GM15510 (cell line): ENCODE results near the gene RFX8.

Experiments
- POLR2A ChIP-seq: IDR thresholded peaks from 3 replicates; pipeline ENCODE4 v1.6.1; 2011; ENCODE audit warnings: borderline replicate concordance; ENCODE audit not compliant: insufficient read length; ENCODE audit errors: extremely low read depth

RFX8 gene

DNA sequence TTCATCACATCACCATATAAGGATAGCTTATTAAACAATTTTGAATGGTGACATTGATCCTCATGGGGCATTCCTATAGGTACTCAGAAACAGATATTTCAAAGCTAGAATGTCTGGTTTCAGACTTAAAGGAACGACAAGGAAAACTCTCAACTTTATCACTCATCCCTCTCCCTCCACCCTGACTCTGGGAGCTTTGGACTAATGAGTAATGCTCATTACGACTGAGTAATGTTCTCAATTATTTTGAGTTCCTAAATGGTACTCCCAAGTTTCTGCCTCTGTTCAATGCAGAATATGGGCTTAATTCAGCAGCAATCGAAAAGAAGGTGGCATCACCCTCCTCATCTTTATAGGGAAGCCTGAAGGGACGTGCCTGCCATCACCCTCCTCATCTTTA is 43.4 kb downstream of the RFX8 start:
- TF ChIP-seq POLR2A: no peak

GRCh38 chr2:101430156-101430555 is 44.8 kb downstream of the RFX8 start:
- no peak for TF ChIP-seq POLR2A

DNA sequence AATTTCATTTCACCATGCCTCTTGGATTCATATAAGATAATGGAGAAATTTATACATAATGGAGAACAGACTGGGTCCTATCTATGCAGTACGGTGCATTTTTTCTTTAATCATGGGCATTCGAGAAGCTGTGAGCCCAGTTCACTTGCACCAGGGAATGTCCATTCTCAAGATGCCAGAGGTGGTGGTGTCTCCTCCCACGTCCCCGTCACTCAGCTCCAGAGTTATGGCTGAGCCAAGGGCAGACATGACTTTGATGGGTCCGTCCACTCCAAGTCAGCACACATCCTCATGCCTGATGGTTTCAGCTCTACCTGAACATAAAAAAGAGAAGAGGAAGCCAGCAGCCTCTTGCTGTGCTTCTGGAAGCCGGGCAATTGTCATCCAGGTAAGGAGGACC is 45.5 kb downstream of the RFX8 start:
- no peak for TF ChIP-seq POLR2A

- no peak for TF ChIP-seq POLR2A
These were observed 46.3 kb downstream of the RFX8 start for GRCh38 chr2:101428422-101429176.

DNA sequence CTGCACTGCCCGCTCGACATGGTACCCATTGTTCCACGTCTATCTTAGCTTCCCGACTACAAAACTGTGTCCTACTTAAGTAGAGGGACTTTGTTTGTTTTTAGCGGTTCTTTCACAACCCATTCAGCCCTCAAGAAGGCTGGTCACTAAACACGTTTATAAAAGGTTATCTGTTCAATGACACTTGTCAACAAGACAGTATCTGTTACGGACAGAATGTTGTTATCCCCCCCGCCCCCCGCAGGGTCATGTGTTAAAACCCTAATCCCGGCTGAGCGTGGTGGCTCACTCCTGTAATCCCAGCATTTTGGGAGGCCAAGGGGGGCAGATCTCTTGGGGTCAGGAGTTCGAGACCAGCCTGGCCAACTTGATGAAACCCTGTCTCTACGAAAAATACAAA is 47.2 kb downstream of the RFX8 start:
- TF ChIP-seq POLR2A: no peak

DNA sequence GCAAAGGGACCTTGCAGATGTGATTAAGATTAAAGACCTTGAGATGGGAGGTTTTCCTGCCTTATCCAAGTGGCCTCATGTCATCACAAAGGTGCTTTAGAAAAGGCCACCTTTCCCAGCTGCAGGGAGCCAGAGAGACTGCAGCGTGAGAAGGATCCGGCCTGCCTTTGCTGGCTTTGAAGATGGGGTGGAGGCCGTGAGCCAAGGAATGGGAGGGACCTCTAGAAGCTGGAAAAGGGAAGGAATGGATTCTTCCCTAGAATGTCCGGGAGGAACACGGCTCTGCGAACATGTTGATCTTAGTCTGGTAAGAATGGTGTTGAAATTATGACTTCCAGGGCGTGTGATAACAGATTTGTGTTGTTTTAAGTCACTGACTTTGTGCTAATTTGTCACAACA is 47.7 kb downstream of the RFX8 start:
- no peak for TF ChIP-seq POLR2A

GRCh38 chr2:101426822-101427221 is 48.1 kb downstream of the RFX8 start:
- TF ChIP-seq POLR2A: no peak

DNA sequence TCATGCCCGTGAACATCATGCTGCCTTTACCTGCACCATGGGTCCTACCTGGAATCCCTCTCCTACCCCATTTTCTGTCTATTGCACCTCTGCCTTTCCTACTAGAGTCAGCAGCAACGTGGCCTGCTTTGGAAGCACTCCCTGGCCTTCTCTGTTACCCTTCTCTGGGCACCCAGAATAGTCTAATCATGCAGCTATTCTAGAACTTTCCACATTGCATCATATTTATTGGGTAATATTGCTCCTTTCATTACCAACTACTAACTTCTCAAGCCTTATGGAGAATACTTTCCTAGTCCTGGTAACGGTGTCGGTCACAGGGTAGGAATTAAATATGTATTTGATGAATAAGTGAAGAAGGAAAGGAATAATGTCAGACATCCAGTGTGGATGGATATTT is 54.3 kb downstream of the RFX8 start:
- TF ChIP-seq POLR2A: no peak

GRCh38 chr2:101419096-101419663 is 55.7 kb downstream of the RFX8 start:
- no peak for TF ChIP-seq POLR2A

GRCh38 chr2:101418460-101419095 is 56.3 kb downstream of the RFX8 start:
- TF ChIP-seq POLR2A: no peak

- TF ChIP-seq POLR2A: no peak
These were observed 58.3 kb downstream of the RFX8 start for GRCh38 chr2:101416609-101417008.

DNA sequence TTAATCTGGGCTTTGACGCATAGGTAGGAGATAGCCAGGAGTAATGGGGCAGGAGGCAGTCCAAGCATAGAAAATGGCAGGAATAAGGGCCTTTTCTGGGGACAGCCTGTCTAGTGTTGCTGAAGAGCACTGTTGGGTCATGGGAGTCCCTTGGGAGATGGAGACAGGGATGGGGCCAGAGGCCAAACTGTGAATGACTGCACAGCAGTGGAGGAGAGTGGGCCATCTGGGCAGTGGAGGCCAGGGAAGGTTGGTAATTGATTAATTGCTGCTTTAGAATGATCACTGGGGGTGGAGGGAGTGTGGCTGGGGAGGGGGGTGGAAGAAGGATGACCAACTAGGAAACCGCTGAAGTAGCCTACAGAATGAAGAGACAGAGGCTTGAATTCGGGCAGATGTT is 59.0 kb downstream of the RFX8 start:
- no peak for TF ChIP-seq POLR2A

DNA sequence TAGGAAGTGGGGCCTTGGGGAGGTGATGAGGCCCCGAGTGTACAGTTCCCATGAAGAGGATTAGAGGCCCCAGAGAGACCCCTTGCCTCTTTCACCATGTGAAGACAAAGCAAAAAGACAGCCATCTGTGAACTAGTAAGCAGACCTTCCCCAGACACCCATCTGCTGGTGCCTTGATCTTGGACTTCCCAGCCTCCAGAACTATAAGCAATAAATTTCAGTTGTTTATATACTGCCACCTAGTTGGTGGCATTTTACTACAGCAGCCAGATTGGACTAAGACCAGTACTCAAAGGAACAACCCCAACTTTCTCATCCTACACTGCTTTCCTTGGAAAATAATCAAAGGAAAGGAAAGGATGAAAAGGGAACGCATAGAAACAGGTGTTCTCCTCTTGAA is 59.7 kb downstream of the RFX8 start:
- no peak for TF ChIP-seq POLR2A

DNA sequence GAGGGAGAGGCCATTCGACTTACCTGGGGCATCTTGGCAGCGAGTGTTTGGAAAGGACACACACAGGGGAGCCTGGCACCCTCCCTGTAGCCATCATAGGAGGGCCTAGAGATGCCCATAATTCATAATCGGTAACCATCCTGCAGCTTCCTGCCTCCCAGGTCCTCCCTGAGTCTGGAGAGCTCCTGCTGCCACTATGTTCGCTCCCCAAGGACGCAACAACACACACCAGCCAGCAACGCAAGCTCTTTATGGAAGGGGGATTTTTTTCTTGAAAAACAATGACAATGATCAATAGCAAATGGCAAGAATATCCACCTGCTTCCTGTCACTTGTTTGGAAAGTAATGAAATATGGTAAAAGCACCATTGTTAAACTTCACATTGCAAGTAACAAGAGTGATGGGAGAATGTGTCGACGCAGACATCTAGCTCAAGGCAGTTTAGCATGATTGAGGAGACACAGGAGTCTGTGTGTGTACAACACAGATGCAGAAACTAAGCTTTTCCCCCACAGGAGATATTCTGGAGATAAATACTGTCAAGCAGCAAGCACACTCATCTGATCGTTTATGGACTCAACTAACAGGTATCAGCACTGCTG is 62.7 kb downstream of the RFX8 start:
- TF ChIP-seq POLR2A: no peak

GRCh38 chr2:101410746-101411145 is 64.2 kb downstream of the RFX8 start:
- no peak for TF ChIP-seq POLR2A

DNA sequence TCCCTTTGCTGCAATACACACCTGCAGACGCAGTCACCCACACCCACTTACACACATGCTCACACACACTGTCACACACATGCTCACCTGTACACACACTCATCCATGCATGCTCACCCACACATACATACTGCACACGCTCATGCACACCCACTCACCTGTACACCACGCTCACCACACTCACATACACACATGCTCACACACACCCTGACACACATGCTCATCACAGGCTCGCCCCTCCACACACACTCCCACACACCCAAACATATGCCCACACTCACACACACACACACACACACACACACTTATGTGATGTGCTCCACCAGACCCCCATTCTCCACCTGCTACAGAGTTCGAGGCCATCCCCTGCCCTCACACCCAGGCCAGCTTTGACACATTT is 64.8 kb downstream of the RFX8 start:
- no peak for TF ChIP-seq POLR2A

- no peak for TF ChIP-seq POLR2A
These were observed 65.2 kb downstream of the RFX8 start for GRCh38 chr2:101409699-101410098.

DNA sequence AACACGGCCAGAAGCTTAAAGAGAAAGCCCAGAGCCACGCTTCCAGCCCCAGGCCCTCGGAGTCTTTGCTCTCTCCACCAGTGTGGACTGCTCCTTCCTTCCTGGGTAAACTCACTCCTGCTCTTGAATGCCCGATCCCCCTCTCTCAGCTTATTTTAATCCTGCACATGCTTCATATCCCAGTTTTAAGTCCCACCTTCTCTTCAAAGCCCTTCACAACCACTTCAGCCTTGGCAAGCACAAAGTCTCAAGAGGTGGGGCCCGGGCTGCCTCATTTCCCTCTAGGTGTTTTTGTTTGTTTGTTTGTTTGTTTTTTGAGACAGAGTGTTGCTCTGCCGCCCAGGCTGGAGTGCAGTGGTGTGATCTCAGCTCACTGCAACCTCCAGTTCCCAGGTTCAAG is 66.0 kb downstream of the RFX8 start:
- no peak for TF ChIP-seq POLR2A
